ENCODE data around the gene PCDHGB6. TPM values are rescaled to one million over a fixed set of nuclear protein-coding genes. Genes with fewer than 3 reads are reported as not detected.
A peak's percentile ranks its signal among the peaks of the same experiment; 100 is the strongest.

The PCDHGB6 gene
- total and polyA plus RNA-seq, 9 of the 15 experiments (the other 6 are each of a cell fraction or from before 2014, with no cell fraction given) = 0.01 to 0.11 (median 0.07) TPM; not detected in 1

DNA sequence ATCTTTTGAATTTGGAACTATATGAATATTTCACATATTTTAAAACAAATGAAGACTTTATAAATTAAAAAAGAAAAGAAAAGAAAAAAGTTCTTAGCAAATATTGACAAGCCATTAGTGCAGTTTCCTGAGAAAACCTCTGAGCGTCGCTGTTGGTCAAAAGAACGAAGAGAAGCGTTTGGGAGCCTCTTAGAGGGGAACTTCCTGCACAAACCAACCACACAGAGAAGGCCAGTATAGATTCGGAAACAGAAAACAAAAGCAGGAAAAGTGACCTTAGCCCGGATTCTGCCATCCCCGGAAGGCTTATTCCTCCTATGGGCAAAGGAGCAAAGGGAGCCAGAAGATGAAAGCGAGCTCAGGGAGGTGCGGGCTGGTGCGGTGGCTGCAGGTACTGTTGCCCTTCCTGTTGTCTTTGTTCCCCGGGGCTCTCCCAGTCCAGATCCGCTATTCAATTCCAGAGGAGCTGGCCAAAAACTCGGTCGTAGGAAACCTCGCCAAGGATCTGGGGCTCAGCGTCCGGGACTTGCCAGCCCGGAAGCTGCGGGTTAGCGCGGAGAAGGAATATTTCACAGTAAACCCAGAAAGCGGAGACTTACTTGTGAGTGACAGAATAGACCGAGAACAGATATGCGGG is 47.9 kb upstream of the PCDHGB6 start, which contains the start of gene PCDHGB2:
PCDHGB2 (plus strand) TSS at position 205 of the 637 bp plus-strand sequence; CDS start at position 347, 142 bp downstream.
- Histone ChIP-seq H3K9me3 (replicated peaks; ENCODE audit: control insufficient read depth, insufficient read depth, low read depth, low read length) (no peaks in the 10 kb centered on the region; the same call in 1 of the 2 replicates), H3K36me3 (ENCODE audit: control insufficient read depth, insufficient read depth, low read length) (no peaks in the 10 kb centered on the region), H3K9ac (ENCODE audit: insufficient read depth in 1 of 2, low read depth in 2 of 2, low read length in 2 of 2) (peak within 1 kb of the TSS in 1 of 2 experiments; percentile 56; a peak in 2 of 4 replicates), H3K9me1 (ENCODE audit: control insufficient read depth, insufficient read depth, low read length) (no peaks in the 10 kb centered on the region), H3K4me1 (replicated peaks in 1 of 2; ENCODE audit: control insufficient read depth in 2 of 2, insufficient read depth in 2 of 2, low read length in 2 of 2) (peaks cover 3 to 17% of the 10 kb centered on the region in 2 experiments; a peak in 3 of 5 replicates), H3K27me3 (ENCODE audit: control insufficient read depth in 2 of 2, insufficient read depth in 2 of 2, low read length in 2 of 2) (peaks cover 0 to 28% of the 10 kb centered on the region in 2 experiments; a peak in 3 of 5 replicates), H3K4me2 (ENCODE audit: insufficient read depth, low read length) (peak within 1 kb of the TSS; percentile 35), H3K4me3 (peak within 1 kb of the TSS; percentile 33), H2AFZ (ENCODE audit: low read depth, low read length) (peak within 1 kb of the TSS; percentile 47; the same call in 1 of the 2 replicates), H3K27ac (ENCODE audit: extremely low read depth, low read depth, low read length) (no peak within 1 kb of the TSS), H4K20me1 (replicated peaks; ENCODE audit: control insufficient read depth, insufficient read depth, low read length) (no peaks in the 10 kb centered on the region), H3K79me2 (ENCODE audit: control insufficient read depth, insufficient read depth, low read length) (no peaks in the 10 kb centered on the region)
- no TSS peak for BruUV-seq (replicated peaks)
- ChIA-PET POLR2A (no interaction called here), CTCF (ENCODE audit: low intra/inter-chr PET ratio) (interaction anchor here (1.0 to 2.3 kb wide), 3 partner anchors 152 to 204 kb away, joined by 3 to 12 read pairs (median 4); no protein-coding TSS in a partner anchor)
- in situ Hi-C loops (cut with MboI) (no loop called here), intact Hi-C loops (cut with micrococcal nuclease) (no loop called here)
- ATAC-seq = peak; percentile 76
- FAIRE-seq = peak; percentile 66
- DNase-seq (ENCODE audit: extremely low read depth in 1 of 4, low spot score in 3 of 4) = peak in 2 of 4 experiments; percentile 40 to 56
- 10% methylated on average over 24 of the region's 24 CpGs for WGBS (ENCODE audit: insufficient coverage, low coverage, missing lambda C conversion rate)
- TF ChIP-seq, protein P1, sequence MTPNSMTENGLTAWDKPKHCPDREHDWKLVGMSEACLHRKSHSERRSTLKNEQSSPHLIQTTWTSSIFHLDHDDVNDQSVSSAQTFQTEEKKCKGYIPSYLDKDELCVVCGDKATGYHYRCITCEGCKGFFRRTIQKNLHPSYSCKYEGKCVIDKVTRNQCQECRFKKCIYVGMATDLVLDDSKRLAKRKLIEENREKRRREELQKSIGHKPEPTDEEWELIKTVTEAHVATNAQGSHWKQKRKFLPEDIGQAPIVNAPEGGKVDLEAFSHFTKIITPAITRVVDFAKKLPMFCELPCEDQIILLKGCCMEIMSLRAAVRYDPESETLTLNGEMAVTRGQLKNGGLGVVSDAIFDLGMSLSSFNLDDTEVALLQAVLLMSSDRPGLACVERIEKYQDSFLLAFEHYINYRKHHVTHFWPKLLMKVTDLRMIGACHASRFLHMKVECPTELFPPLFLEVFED (CRISPR knock-in tag; conservative IDR thresholded peaks at IDR 0.05) = no peak
- TF ChIP-seq KHSRP (IDR thresholded peaks at IDR 0.05) (no peak), RBM34 (IDR thresholded peaks at IDR 0.05; ENCODE audit: borderline replicate concordance, insufficient read depth, low read length) (no peak), BRD4 (IDR thresholded peaks at IDR 0.05) (no peak), TBL1XR1 (IDR thresholded peaks at IDR 0.05; ENCODE audit: low read length in 2 of 2) (no peak), HLTF (IDR thresholded peaks at IDR 0.05) (no peak)
- TF ChIP-seq, protein P2, sequence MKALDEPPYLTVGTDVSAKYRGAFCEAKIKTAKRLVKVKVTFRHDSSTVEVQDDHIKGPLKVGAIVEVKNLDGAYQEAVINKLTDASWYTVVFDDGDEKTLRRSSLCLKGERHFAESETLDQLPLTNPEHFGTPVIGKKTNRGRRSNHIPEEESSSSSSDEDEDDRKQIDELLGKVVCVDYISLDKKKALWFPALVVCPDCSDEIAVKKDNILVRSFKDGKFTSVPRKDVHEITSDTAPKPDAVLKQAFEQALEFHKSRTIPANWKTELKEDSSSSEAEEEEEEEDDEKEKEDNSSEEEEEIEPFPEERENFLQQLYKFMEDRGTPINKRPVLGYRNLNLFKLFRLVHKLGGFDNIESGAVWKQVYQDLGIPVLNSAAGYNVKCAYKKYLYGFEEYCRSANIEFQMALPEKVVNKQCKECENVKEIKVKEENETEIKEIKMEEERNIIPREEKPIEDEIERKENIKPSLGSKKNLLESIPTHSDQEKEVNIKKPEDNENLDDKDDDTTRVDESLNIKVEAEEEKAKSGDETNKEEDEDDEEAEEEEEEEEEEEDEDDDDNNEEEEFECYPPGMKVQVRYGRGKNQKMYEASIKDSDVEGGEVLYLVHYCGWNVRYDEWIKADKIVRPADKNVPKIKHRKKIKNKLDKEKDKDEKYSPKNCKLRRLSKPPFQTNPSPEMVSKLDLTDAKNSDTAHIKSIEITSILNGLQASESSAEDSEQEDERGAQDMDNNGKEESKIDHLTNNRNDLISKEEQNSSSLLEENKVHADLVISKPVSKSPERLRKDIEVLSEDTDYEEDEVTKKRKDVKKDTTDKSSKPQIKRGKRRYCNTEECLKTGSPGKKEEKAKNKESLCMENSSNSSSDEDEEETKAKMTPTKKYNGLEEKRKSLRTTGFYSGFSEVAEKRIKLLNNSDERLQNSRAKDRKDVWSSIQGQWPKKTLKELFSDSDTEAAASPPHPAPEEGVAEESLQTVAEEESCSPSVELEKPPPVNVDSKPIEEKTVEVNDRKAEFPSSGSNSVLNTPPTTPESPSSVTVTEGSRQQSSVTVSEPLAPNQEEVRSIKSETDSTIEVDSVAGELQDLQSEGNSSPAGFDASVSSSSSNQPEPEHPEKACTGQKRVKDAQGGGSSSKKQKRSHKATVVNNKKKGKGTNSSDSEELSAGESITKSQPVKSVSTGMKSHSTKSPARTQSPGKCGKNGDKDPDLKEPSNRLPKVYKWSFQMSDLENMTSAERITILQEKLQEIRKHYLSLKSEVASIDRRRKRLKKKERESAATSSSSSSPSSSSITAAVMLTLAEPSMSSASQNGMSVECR (CRISPR knock-in tag; IDR thresholded peaks at IDR 0.05) = no peak
- TF ChIP-seq, protein P3, sequence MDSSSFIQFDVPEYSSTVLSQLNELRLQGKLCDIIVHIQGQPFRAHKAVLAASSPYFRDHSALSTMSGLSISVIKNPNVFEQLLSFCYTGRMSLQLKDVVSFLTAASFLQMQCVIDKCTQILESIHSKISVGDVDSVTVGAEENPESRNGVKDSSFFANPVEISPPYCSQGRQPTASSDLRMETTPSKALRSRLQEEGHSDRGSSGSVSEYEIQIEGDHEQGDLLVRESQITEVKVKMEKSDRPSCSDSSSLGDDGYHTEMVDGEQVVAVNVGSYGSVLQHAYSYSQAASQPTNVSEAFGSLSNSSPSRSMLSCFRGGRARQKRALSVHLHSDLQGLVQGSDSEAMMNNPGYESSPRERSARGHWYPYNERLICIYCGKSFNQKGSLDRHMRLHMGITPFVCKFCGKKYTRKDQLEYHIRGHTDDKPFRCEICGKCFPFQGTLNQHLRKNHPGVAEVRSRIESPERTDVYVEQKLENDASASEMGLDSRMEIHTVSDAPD (CRISPR knock-in tag; IDR thresholded peaks at IDR 0.05) = no peak
- TF ChIP-seq, protein P4, sequence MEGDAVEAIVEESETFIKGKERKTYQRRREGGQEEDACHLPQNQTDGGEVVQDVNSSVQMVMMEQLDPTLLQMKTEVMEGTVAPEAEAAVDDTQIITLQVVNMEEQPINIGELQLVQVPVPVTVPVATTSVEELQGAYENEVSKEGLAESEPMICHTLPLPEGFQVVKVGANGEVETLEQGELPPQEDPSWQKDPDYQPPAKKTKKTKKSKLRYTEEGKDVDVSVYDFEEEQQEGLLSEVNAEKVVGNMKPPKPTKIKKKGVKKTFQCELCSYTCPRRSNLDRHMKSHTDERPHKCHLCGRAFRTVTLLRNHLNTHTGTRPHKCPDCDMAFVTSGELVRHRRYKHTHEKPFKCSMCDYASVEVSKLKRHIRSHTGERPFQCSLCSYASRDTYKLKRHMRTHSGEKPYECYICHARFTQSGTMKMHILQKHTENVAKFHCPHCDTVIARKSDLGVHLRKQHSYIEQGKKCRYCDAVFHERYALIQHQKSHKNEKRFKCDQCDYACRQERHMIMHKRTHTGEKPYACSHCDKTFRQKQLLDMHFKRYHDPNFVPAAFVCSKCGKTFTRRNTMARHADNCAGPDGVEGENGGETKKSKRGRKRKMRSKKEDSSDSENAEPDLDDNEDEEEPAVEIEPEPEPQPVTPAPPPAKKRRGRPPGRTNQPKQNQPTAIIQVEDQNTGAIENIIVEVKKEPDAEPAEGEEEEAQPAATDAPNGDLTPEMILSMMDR (IDR thresholded peaks at IDR 0.05 in 2 of 3, conservative IDR thresholded peaks at IDR 0.05 in 1 of 3; ENCODE audit: insufficient read depth in 2 of 3, low read depth in 1 of 3, low read length in 3 of 3) = peak; percentile 58 to 70 (median 68)

Data from K562 (cell line).